NCI-H748 treated with DMSO at 0.1 percent for 48 hours (cell line): ENCODE results near the gene STAT4.
A peak's percentile ranks its signal among the peaks of the same experiment; 100 is the strongest.

Experiments used
- DNase-seq: peaks from one replicate; lab custom pipeline; 2025; lab: John Stamatoyannopoulos, UW

The STAT4 gene

DNA sequence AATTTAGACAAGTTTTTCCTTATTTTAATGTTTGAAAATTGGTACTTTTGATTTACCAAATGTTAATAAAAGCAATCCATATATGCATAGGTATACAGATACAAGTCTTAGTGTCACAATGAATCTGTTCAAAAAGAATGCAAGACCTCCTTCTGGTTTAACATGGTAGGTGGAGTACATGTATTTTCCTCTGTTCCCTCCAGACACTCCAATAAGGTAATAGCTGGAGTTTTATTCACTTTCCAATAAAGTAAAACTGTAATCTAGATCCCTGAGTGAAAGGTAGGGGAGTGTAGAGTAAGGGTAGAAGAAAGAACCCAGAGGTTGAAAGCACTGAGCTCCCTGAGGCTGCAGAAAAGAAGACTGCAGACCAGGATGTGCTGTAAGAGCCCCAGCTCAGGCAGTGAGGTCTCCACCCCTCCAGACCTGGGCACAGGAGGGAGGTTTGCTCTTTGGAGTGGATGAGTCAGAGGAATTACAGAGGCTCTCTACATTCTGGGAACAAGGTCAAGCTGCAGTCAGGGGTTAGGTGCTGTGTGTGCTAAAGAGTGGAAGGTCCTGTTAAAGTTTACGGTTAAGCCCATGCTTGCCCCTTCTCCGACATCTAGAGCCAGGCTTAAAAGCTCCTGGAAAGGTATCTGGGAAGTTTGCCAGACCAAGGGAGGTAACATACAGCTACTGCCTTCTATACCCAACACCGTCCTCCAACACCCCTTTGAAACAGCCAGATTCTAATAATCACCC, 109.2 kb downstream of the STAT4 start:
- DNase-seq: no peak

DNA sequence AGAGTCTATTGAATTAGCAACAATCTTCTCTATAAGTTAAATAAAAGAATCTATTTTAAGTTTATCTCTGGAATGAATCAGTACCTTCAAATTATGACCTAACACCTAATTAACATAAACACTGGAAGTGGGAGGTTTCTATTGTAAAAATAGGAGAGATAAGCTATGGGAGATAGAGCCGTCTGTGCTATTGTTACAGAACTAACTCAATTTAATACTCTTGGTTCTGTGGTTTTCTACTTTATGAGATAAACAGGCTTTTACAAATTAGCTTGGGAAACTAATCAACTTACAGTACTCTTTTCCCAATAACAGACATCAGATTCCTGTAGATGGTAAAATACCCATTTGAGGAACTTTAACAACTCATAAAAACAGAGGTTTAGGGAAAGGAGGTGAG, 111.2 kb downstream of the STAT4 start:
- DNase-seq: no peak

- DNase-seq: no peak
Measured at GRCh38 chr2:191038741-191039140, 112.1 kb downstream of the STAT4 start.

GRCh38 chr2:191038241-191038725, 112.5 kb downstream of the STAT4 start:
- no peak for DNase-seq

GRCh38 chr2:191037351-191037750, 113.4 kb downstream of the STAT4 start:
- no peak for DNase-seq

GRCh38 chr2:191036363-191036762, 114.4 kb downstream of the STAT4 start:
- DNase-seq: no peak

DNA sequence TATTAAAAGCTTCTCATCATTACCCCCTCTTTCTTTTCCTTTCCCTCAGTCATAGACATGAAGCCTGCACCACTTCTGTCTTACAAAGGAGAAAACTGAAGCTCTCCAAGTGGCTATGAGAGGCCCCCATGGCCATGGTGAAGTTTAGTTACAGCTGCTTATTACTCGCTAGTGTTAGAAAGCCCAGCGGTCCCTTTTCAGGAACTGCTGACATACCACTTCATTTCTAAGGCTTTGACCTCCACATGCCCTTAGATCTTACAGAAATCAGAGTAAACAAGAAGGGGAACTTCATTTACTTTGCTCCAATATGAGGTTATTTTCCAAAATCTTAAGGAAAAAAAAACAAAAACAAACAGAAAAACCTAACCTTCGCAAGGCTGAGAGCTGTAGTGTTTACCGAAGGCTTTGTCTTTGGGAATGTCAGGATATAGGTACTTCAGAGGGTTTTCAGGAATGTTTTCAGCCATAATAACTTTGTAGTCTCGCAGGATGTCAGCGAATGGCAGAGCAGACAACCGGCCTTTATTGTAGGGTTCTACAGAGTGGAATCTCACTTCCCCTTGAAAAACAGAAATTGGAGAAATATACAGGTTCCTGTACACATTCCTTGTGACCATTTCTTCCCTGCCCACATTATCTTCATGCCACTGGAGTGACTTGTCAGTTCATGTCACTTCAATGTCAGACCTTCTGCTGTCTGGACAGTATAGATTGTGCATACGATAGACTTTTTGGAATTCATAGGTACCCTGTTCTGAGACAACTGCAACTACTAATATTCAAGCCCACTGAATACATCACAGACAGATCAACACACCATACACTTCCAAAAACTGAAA, 118.0 kb downstream of the STAT4 start:
- no peak for DNase-seq

DNA sequence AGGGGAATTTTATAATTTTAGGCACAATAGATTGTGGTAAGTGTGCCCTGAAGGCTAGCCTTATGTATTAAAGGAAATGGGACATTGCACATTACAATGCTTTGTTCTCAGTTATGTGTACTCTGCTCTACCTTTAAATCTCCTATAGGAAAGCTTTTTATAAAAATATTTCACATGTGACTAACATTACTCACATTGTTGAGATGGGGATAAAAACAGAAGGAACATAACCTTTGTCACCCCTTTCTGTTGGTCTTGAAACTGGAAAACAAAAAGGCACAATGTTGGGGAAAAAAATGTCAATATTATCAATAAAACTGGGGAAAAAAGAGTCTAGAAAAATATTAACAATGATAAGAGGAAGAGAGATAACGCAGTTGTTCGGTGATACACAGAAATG, 119.5 kb downstream of the STAT4 start:
- no peak for DNase-seq

DNA sequence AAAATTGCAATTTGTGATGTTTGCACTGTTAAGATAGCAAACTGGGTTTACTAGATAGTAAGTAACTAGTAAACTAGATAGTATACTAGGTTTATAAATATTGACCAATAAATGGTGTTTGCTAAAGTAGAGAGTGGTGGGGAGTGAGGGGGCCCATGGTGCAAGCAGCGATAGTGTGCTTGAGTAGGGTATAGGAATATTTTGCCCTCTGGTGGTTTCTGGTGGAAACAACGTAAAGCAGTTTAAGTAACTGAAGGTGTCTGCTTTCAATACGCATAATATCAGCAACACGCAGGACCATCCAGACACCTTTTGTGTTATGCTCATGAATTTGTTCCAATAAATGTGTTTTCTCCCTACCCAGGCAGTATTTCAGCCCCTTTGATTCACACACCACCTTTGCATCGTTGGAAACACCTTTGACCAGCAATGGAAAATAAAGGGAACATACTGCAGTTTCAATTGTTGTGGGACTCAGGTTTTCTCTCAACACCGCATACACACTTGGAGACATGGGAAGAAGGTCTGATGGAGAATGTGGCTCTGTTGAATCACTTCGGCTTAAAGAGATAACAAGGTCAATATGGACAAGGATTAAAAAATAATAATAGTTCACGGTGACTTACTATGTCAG, 120.2 kb downstream of the STAT4 start:
- peak; percentile 65 for DNase-seq

DNA sequence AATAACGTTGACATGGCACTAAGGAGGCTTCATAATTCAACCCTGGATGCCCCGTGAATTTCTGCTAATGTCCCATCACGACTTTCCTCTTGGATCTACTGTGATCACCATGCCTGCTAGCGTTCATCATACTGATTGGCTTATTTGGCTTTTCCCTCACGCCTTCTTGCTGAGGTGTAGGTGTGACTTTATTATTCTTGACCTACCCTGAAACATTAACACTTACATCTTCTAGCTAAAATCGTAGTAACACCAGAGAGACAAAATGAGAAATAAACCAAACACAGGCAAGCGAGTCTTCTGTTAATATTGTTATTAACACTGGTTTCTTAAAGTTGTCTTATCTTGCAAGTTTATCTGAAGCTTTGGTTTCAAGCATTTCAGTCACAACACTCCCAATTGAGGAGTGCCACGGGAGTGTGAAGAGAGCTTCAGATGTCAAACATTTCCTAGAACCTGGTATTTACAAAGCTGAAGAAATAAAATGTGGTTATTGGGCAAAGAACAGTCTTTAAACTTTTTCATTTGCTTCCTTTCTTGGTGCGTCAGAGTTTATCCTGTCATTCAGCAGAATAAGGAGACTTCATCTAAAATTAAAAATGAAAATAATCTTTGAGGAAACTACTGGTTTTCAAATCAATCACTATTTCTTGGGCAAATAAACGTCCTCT, 121.4 kb downstream of the STAT4 start:
- DNase-seq: no peak

GRCh38 chr2:191026377-191026776, 124.4 kb downstream of the STAT4 start:
- no peak for DNase-seq

GRCh38 chr2:191025135-191025534, 125.7 kb downstream of the STAT4 start:
- no peak for DNase-seq

DNA sequence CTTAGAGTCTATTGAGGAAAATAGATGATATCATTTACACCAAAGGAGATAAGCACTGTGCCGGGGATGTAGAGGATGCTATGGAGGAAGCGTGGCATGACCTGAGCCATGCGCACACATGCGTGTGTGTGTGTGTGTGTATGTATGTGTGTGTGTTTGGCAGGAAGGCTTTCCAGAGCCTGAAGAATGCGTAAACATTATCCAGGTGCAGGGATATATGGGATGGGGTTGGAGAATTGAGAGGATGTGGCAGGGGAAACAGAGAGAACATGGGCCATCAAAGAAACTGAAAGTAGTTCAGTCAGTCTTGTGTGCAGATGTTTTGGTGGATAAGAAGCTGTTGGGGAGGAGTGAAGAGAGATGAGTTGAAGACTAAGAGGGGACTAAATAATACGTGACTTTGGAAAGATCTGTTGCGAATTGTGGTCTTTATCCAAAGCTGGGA, 127.5 kb downstream of the STAT4 start:
- DNase-seq: no peak

DNA sequence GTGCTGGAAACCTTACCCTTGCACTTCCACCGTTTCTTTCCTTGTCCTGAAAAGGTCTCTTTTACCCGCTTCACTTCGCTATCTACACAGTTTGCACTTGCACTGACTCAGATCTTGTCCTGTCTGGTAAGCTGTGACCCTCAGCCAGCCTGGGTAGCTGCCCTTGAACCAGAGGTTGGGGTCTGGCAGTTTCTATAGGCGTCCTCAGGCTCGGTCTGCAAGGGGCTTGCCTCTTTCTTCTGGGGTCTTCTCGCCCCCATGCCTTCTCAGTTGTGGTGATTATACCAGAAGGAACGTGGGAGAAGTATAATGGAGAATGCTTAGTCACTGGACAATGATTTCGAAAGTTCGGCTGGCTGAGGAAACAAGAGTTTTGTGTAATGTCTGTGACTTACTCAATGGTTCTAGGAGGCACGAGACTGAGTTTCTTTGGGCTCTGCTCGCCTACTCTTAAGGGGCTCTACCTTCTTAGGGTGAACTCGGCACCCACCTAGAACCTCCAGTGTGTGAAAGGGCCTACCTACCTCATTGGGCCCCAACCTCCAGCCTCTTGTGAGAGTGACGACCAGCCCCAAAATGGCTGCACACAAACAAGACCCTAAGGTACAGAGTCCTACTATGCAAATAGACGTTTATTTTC, 129.9 kb downstream of the STAT4 start:
- no peak for DNase-seq

DNA sequence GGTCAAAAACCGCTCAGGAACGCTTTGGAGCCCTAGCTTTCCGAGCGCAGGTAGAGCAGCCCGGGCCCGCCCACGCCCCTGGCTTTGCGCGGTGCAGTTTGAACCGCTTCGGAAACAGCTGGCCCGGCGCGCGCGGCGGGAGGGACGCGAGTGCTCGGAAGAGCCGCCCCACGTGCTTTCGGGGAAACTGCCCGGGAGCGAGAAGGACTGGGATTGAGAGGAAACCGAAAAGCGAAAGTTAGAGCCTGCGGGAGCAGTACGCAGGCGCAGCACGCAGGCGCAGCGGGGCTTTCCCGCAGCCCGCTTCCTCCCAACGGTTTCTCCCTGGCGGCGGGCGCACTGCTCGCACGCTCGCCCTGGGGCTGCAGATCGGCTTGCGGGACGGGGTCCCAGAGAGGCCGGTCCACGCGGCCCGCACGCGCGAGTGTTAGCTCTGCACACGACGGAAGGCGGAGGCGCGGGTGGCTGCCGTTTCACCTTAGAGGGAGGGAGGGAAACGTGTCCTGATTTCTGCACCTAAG, 130.5 kb downstream of the STAT4 start:
- peak; percentile 99 for DNase-seq

DNA sequence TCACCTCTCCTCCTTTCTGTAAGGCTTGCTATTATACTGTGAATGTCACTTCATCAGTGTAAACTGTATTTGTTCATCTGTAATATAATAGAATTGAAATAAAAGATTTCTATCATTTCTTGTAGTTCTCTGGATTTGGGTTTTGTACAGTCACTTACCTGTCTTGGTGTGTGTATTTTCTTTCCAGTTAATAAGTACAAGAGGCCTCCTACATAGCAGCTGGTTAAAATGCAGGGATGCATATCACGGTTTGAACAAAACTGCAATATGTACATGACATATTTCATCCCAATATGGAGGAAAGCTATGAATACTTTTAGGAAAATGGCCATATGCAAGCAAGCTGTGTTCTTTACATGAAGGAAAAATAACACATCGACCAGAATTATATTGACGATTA, 131.4 kb downstream of the STAT4 start:
- no peak for DNase-seq

DNA sequence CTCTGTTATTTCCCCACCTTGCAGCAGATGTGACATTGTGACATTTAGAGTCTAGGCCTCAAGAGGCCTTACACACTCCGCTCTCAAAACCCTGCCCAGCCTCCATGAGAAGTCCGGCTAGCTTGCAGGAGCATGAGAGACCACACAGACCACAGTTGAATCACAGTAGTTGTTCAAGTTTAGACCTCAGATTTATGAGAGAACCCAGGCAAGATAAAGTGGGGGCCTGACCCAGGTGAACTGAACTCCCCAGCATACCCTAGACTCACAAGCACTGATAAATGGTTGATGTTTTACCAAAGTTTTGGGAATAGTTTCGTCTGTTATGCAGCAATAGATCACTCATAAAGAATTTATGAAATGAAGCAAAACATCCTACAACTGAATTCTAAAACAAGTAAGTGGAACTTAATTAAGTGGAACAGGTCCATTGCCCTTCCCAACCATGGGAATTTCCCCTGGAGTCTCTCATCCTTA, 132.1 kb downstream of the STAT4 start:
- DNase-seq: no peak

DNA sequence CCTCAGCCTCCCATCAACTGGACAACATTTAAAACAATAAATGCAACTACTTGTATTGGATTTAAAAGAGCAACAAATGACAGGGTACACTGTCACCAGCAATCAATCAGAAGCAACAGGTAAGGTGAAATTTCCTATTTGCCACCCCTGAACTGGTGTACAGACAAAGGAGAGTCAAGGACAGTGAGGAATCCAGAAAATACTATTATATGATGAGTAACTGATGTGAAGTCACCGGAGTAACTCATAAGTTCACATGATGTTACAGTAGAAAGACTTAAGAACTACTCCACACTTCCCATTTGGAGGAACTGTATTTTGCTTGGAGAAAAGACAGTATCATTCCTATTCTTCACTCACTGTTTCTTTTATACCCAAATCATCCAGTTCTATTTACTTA, 132.7 kb downstream of the STAT4 start:
- DNase-seq: no peak

DNA sequence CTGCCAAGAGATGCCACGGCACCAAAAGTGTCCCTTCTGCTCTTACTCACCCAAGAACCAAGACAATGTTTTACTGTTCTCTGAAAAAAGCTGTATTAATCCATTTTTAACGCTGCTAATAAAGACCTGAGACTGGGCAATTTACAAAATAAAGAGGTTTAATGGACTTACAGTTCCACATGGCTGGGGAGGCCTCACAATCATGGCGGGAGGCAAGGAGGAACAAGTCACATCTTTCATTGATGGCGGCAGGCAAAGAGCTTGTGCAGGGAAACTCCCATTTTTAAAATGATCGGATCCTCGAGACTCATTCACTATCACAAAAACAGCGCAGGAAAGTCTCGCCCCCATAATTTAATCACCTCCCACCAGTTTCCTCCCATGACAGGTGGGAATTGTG, 135.0 kb downstream of the STAT4 start:
- DNase-seq: no peak

GRCh38 chr2:191015239-191015638, 135.6 kb downstream of the STAT4 start:
- no peak for DNase-seq

GRCh38 chr2:191014653-191015020, 136.2 kb downstream of the STAT4 start:
- DNase-seq: no peak
